ENCODE data around the gene FBLN5. TPM values are rescaled to one million over a fixed set of nuclear protein-coding genes. Genes with fewer than 3 reads are reported as not detected.
A peak's percentile ranks its signal among the peaks of the same experiment; 100 is the strongest.
"Not testable (repeated sequence)": the region's sequence is repeated elsewhere in the genome, so short reads cannot be mapped to it uniquely, and the experiment has no call there.

Gene FBLN5
- total and polyA plus RNA-seq, 2 experiments from 2014 or later, result 0.74 to 1.9 TPM

GRCh38 chr14:91899806-91900205, 47.7 kb downstream of the FBLN5 start:
- Histone ChIP-seq H3K36me3 (no peaks in the 10 kb centered on the region), H3K4me1 (ENCODE audit: low read depth) (no peaks in the 10 kb centered on the region), H3K27ac (no peak overlapping the region), H3K27me3 (no peaks in the 10 kb centered on the region), H3K9me3 (ENCODE audit: low read depth) (no peaks in the 10 kb centered on the region), H3K4me3 (no peak overlapping the region)
- no peak for TF ChIP-seq CTCF (IDR thresholded peaks at IDR 0.05; ENCODE audit: low read depth, low read length)
- DNase-seq (ENCODE audit: low read depth in 1 of 2, low spot score in 1 of 2), result no peak

GRCh38 chr14:91899213-91899612, 48.3 kb downstream of the FBLN5 start:
- TF ChIP-seq CTCF (IDR thresholded peaks at IDR 0.05; ENCODE audit: low read depth, low read length), result no peak
- no peaks in the 10 kb centered on the region for H3K4me1 ChIP-seq (ENCODE audit: low read depth)
- H3K9me3 ChIP-seq (ENCODE audit: low read depth), result no peaks in the 10 kb centered on the region
- no peak overlapping the region for H3K4me3 ChIP-seq
- no peaks in the 10 kb centered on the region for H3K36me3 ChIP-seq
- no peaks in the 10 kb centered on the region for H3K27me3 ChIP-seq
- DNase-seq (ENCODE audit: low read depth in 1 of 2, low spot score in 1 of 2), result no peak
- no peak overlapping the region for H3K27ac ChIP-seq

GRCh38 chr14:91898372-91898771, 49.1 kb downstream of the FBLN5 start:
- H3K27ac ChIP-seq, result no peak overlapping the region
- no peak overlapping the region for H3K4me3 ChIP-seq
- H3K36me3 ChIP-seq, result no peaks in the 10 kb centered on the region
- no peaks in the 10 kb centered on the region for H3K27me3 ChIP-seq
- DNase-seq (ENCODE audit: low read depth in 1 of 2, low spot score in 1 of 2), result peak in 1 of 2 donors; percentile 22
- H3K9me3 ChIP-seq (ENCODE audit: low read depth), result no peaks in the 10 kb centered on the region
- no peaks in the 10 kb centered on the region for H3K4me1 ChIP-seq (ENCODE audit: low read depth)
- TF ChIP-seq CTCF (IDR thresholded peaks at IDR 0.05; ENCODE audit: low read depth, low read length), result no peak

GRCh38 chr14:91897716-91898115, 49.8 kb downstream of the FBLN5 start:
- not testable (repeated sequence) for H3K27me3 ChIP-seq; H3K4me3 ChIP-seq; H3K27ac ChIP-seq; H3K9me3 ChIP-seq (ENCODE audit: low read depth); H3K36me3 ChIP-seq; DNase-seq (ENCODE audit: low read depth in 1 of 2, low spot score in 1 of 2); H3K4me1 ChIP-seq (ENCODE audit: low read depth)

- no peaks in the 10 kb centered on the region for H3K9me3 ChIP-seq (ENCODE audit: low read depth)
- no peaks in the 10 kb centered on the region for H3K4me1 ChIP-seq (ENCODE audit: low read depth)
- H3K27ac ChIP-seq, result no peak overlapping the region
- peak in 1 of 2 donors; percentile 67 for DNase-seq (ENCODE audit: low read depth in 1 of 2, low spot score in 1 of 2)
- no peak overlapping the region for H3K4me3 ChIP-seq
- no peaks in the 10 kb centered on the region for H3K27me3 ChIP-seq
- TF ChIP-seq CTCF (IDR thresholded peaks at IDR 0.05; ENCODE audit: low read depth, low read length), result no peak
- H3K36me3 ChIP-seq, result no peaks in the 10 kb centered on the region
Observed at GRCh38 chr14:91897106-91897701, 50.3 kb downstream of the FBLN5 start.

DNA sequence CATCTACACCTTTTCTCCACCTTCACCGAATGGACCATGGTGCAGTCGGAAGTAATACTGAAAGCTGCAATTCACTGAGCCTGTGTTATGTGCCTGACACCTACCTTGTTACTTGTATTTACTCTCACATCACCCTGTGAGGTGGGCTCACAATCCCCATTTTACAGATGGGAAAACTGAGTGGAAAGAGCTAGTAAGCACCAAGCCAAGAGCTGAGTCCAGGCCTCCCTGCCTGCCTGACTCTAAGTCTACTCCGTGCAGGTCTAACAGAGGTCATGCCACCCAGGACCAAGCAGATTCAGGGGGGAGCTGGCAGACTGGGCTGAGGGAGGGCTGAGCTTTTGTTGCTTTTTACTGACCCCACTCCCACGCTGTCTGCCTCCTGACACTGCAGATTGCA, 51.1 kb downstream of the FBLN5 start:
- Histone ChIP-seq H3K4me1 (ENCODE audit: low read depth) (no peaks in the 10 kb centered on the region), H3K27me3 (no peaks in the 10 kb centered on the region), H3K27ac (no peak overlapping the region), H3K4me3 (no peak overlapping the region), H3K36me3 (no peaks in the 10 kb centered on the region), H3K9me3 (ENCODE audit: low read depth) (no peaks in the 10 kb centered on the region)
- TF ChIP-seq CTCF (IDR thresholded peaks at IDR 0.05; ENCODE audit: low read depth, low read length), result no peak
- no peak for DNase-seq (ENCODE audit: low read depth in 1 of 2, low spot score in 1 of 2)

Measured in cardiac muscle cell (in vitro differentiated cells and primary cell).